Measurements from ENCODE around the gene ERVFRD-1.

- TF ChIP-seq CTCF (IDR thresholded peaks at IDR 0.05; ENCODE audit: insufficient read depth, low read length) (no peak), POLR2AphosphoS5 (IDR thresholded peaks at IDR 0.05; ENCODE audit: low read depth) (no peak), SPI1 (IDR thresholded peaks at IDR 0.05; ENCODE audit: borderline replicate concordance, low read depth) (no peak)
Observed at GRCh38 chr6:11146117-11146826, 34.7 kb upstream of the ERVFRD-1 start.
